ENCODE results near the gene ELMO2. TPM values are rescaled to one million over a fixed set of nuclear protein-coding genes. Genes with fewer than 3 reads are reported as not detected.
A peak's percentile ranks its signal among the peaks of the same experiment; 100 is the strongest.

Gene ELMO2
- total RNA-seq, 1 donor from 2014 or later: 57.8 TPM

- H3K4me3 Mint-ChIP-seq (ENCODE audit: unreplicated experiment): no peak overlapping the region
- no peaks in the 10 kb centered on the region for H3K9me3 Mint-ChIP-seq (ENCODE audit: unreplicated experiment)
- H3K27ac Mint-ChIP-seq (ENCODE audit: unreplicated experiment): no peak overlapping the region
- H3K36me3 Mint-ChIP-seq (ENCODE audit: unreplicated experiment): no peaks in the 10 kb centered on the region
- no peaks in the 10 kb centered on the region for H3K4me1 Mint-ChIP-seq (ENCODE audit: unreplicated experiment)
- peaks cover 71% of the 10 kb centered on the region for H3K27me3 Mint-ChIP-seq (ENCODE audit: unreplicated experiment)
- DNase-seq (ENCODE audit: extremely low spot score, unreplicated experiment): peak; percentile 15
- no peak for TF ChIP-seq CTCF (IDR thresholded peaks at IDR 0.05)
Measured at GRCh38 chr20:46423882-46424482, 17.6 kb upstream of the ELMO2 start.

- H3K9me3 Mint-ChIP-seq (ENCODE audit: unreplicated experiment): no peaks in the 10 kb centered on the region
- DNase-seq (ENCODE audit: extremely low spot score, unreplicated experiment): peak; percentile 65
- no peak overlapping the region for H3K4me3 Mint-ChIP-seq (ENCODE audit: unreplicated experiment)
- H3K36me3 Mint-ChIP-seq (ENCODE audit: unreplicated experiment): no peaks in the 10 kb centered on the region
- peaks cover 72% of the 10 kb centered on the region for H3K27me3 Mint-ChIP-seq (ENCODE audit: unreplicated experiment)
- no peaks in the 10 kb centered on the region for H3K4me1 Mint-ChIP-seq (ENCODE audit: unreplicated experiment)
- H3K27ac Mint-ChIP-seq (ENCODE audit: unreplicated experiment): no peak overlapping the region
- no peak for TF ChIP-seq CTCF (IDR thresholded peaks at IDR 0.05)
Measured at GRCh38 chr20:46423342-46423741, 16.9 kb upstream of the ELMO2 start.

- Mint-ChIP-seq H3K27ac (ENCODE audit: unreplicated experiment) (no peak overlapping the region), H3K4me3 (ENCODE audit: unreplicated experiment) (no peak overlapping the region), H3K36me3 (ENCODE audit: unreplicated experiment) (no peaks in the 10 kb centered on the region), H3K9me3 (ENCODE audit: unreplicated experiment) (peaks cover 3% of the 10 kb centered on the region), H3K27me3 (ENCODE audit: unreplicated experiment) (peaks cover 63% of the 10 kb centered on the region), H3K4me1 (ENCODE audit: unreplicated experiment) (no peaks in the 10 kb centered on the region)
- DNase-seq (ENCODE audit: extremely low spot score, unreplicated experiment): no peak
- no peak for TF ChIP-seq CTCF (IDR thresholded peaks at IDR 0.05)
Measured at GRCh38 chr20:46420878-46421277, 14.5 kb upstream of the ELMO2 start.

- H3K27me3 Mint-ChIP-seq (ENCODE audit: unreplicated experiment): peaks cover 62% of the 10 kb centered on the region
- no peak overlapping the region for H3K27ac Mint-ChIP-seq (ENCODE audit: unreplicated experiment)
- no peak for TF ChIP-seq CTCF (IDR thresholded peaks at IDR 0.05)
- H3K36me3 Mint-ChIP-seq (ENCODE audit: unreplicated experiment): no peaks in the 10 kb centered on the region
- no peak overlapping the region for H3K4me3 Mint-ChIP-seq (ENCODE audit: unreplicated experiment)
- H3K9me3 Mint-ChIP-seq (ENCODE audit: unreplicated experiment): peaks cover 3% of the 10 kb centered on the region
- no peaks in the 10 kb centered on the region for H3K4me1 Mint-ChIP-seq (ENCODE audit: unreplicated experiment)
- DNase-seq (ENCODE audit: extremely low spot score, unreplicated experiment): no peak
Measured at GRCh38 chr20:46419882-46420281, 13.5 kb upstream of the ELMO2 start.

- Mint-ChIP-seq H3K27ac (ENCODE audit: unreplicated experiment) (no peak overlapping the region), H3K4me3 (ENCODE audit: unreplicated experiment) (no peak overlapping the region), H3K36me3 (ENCODE audit: unreplicated experiment) (no peaks in the 10 kb centered on the region), H3K9me3 (ENCODE audit: unreplicated experiment) (peaks cover 3% of the 10 kb centered on the region), H3K4me1 (ENCODE audit: unreplicated experiment) (no peaks in the 10 kb centered on the region), H3K27me3 (ENCODE audit: unreplicated experiment) (peaks cover 63% of the 10 kb centered on the region)
- no peak for TF ChIP-seq CTCF (IDR thresholded peaks at IDR 0.05)
- DNase-seq (ENCODE audit: extremely low spot score, unreplicated experiment): no peak
Measured at GRCh38 chr20:46416839-46417238, 10.4 kb upstream of the ELMO2 start.

All from osteocyte (in vitro differentiated cells).